ENCODE results near the gene OCRL. TPM values are rescaled to one million over a fixed set of nuclear protein-coding genes. Genes with fewer than 3 reads are reported as not detected.

OCRL gene
- total RNA-seq, 1 donor from 2014 or later = 22.1 TPM

DNA sequence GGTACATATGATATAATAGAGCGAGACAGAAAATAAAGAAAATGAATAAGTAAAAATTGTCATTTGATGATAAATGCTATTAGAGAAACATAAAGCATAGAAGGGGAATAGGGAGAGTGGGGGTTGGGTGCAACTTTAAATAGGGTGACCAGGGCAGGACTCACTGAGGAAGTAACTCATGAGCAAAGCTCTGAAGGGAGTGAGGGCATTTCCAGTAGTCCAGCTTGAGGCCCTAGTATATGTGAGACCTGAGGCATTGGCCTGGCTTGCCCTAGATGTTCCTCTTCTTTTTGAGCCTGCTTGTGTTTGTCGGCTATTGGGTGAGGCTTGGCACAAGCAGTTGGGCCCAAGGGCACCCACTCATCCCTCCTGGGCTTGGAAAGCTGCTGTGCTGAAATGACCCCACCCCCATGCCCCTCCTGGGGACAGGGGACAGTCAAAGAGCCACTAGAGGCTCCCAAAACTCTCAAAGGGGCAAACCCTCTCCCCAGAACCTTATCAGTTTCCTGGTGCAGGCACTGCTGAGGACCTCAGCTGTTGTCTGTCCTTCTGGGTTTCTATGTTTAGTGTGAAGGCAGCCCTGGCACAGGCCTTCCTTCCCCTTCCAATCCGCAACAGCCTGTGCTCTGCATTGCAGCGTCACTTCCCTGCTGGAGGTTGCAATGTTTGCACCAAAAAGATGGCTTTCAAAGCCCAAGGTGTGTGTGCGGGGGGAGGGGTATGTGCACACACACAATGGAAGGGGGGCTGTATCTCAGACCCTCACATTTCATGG, 74.6 kb downstream of the OCRL start:
- DNase-seq (ENCODE audit: low read depth) = no peak
- TF ChIP-seq, protein P1, sequence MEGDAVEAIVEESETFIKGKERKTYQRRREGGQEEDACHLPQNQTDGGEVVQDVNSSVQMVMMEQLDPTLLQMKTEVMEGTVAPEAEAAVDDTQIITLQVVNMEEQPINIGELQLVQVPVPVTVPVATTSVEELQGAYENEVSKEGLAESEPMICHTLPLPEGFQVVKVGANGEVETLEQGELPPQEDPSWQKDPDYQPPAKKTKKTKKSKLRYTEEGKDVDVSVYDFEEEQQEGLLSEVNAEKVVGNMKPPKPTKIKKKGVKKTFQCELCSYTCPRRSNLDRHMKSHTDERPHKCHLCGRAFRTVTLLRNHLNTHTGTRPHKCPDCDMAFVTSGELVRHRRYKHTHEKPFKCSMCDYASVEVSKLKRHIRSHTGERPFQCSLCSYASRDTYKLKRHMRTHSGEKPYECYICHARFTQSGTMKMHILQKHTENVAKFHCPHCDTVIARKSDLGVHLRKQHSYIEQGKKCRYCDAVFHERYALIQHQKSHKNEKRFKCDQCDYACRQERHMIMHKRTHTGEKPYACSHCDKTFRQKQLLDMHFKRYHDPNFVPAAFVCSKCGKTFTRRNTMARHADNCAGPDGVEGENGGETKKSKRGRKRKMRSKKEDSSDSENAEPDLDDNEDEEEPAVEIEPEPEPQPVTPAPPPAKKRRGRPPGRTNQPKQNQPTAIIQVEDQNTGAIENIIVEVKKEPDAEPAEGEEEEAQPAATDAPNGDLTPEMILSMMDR (IDR thresholded peaks at IDR 0.05; ENCODE audit: insufficient read depth, low read length, poor library complexity, severe bottlenecking) = no peak
- no peaks in the 10 kb centered on the region for H3K27me3 ChIP-seq (ENCODE audit: control insufficient read depth, insufficient read depth, low read length)
- H3K36me3 ChIP-seq (ENCODE audit: control insufficient read depth, insufficient read depth, low read length) = no peaks in the 10 kb centered on the region
- no peak overlapping the region for H3K4me3 ChIP-seq (ENCODE audit: low read depth, low read length)

- TF ChIP-seq, protein P1 (IDR thresholded peaks at IDR 0.05; ENCODE audit: insufficient read depth, low read length, poor library complexity, severe bottlenecking) = no peak
- H3K27me3 ChIP-seq (ENCODE audit: control insufficient read depth, insufficient read depth, low read length) = no peaks in the 10 kb centered on the region
- no peaks in the 10 kb centered on the region for H3K36me3 ChIP-seq (ENCODE audit: control insufficient read depth, insufficient read depth, low read length)
- no peak overlapping the region for H3K4me3 ChIP-seq (ENCODE audit: low read depth, low read length)
- DNase-seq (ENCODE audit: low read depth) = no peak
These were observed 77.4 kb downstream of the OCRL start for GRCh38 chrX:129617420-129617819.

DNA sequence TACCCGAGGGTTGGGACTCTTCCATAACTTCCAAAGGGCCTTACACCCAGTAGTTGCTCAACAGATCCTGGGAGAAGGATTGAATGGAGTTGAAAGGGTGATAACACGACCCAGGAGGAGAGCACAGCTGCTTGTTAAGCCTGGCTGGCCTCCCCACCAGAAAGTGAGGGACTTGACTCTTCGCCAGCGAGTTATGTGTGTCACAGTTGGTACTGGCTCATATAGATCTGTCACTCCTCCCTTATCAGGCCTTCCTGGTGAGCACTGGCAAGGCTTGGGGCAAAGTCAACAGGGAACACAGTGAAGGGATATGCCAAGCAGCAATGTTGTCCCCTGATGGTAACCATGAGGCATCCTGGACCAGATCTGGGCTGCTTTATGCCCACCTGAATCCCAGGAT, 78.9 kb downstream of the OCRL start:
- H3K36me3 ChIP-seq (ENCODE audit: control insufficient read depth, insufficient read depth, low read length) = no peaks in the 10 kb centered on the region
- H3K4me3 ChIP-seq (ENCODE audit: low read depth, low read length) = no peak overlapping the region
- no peak for DNase-seq (ENCODE audit: low read depth)
- no peaks in the 10 kb centered on the region for H3K27me3 ChIP-seq (ENCODE audit: control insufficient read depth, insufficient read depth, low read length)
- TF ChIP-seq, protein P1 (IDR thresholded peaks at IDR 0.05; ENCODE audit: insufficient read depth, low read length, poor library complexity, severe bottlenecking) = no peak

DNA sequence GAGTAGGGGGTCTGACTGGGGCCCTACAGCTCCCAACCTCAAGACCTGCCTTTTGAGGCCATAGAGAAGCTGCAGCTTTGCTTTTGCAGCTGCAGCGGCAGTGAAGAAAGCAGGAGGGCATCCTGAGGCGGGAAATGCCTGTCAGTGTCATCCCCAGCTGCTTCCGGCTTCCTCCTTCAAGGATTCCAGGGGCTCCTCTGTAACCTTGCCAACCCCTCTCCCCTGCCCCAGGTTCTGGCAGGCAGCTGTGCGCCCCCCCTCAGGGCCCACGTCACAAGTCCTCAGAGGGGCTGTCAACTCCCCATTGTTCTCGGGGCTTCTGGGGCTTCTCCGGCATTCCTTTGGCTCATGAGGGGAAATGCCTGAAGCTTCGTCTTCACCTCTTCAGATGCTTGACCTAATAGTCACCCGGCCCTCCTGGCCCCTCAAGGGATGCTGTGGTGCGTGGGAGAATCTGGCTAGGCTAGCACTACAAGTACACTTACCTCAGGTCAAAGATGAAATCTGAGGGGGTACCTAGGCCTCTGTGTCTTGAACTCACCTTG, 82.8 kb downstream of the OCRL start:
- no peak for DNase-seq (ENCODE audit: low read depth)
- TF ChIP-seq, protein P1 (IDR thresholded peaks at IDR 0.05; ENCODE audit: insufficient read depth, low read length, poor library complexity, severe bottlenecking) = no peak
- H3K36me3 ChIP-seq (ENCODE audit: control insufficient read depth, insufficient read depth, low read length) = no peaks in the 10 kb centered on the region
- H3K27me3 ChIP-seq (ENCODE audit: control insufficient read depth, insufficient read depth, low read length) = no peaks in the 10 kb centered on the region
- H3K4me3 ChIP-seq (ENCODE audit: low read depth, low read length) = no peak overlapping the region

- DNase-seq (ENCODE audit: low read depth) = no peak
- no peak overlapping the region for H3K4me3 ChIP-seq (ENCODE audit: low read depth, low read length)
- H3K36me3 ChIP-seq (ENCODE audit: control insufficient read depth, insufficient read depth, low read length) = no peaks in the 10 kb centered on the region
- TF ChIP-seq, protein P1 (IDR thresholded peaks at IDR 0.05; ENCODE audit: insufficient read depth, low read length, poor library complexity, severe bottlenecking) = no peak
- H3K27me3 ChIP-seq (ENCODE audit: control insufficient read depth, insufficient read depth, low read length) = no peaks in the 10 kb centered on the region
These were observed 86.0 kb downstream of the OCRL start for GRCh38 chrX:129626026-129626425.

All from kidney epithelial cell (primary cell).